WERI-Rb-1 (cell line): ENCODE results near the gene TM9SF4.

ENCODE experiments used
- DNase-seq: peaks from one replicate; pipeline ENCODE4 v3.0.0-alpha.2; 2020
- H3K27ac ChIP-seq: fragments of 250-450 bp; sonication (Bioruptor Pico); 2 replicates; pipeline ENCODE4 v1.5.1; 2020; ENCODE audit warnings: mild to moderate bottlenecking, moderate library complexity
- H3K27me3 ChIP-seq: fragments of 250-450 bp; sonication (Bioruptor Pico); 2 replicates; pipeline ENCODE4 v1.5.1; 2021; ENCODE audit warnings: mild to moderate bottlenecking, low read depth, moderate library complexity; ENCODE audit not compliant: insufficient read depth, severe bottlenecking
- H3K36me3 ChIP-seq: fragments of 250-450 bp; sonication (Bioruptor Pico); 2 replicates; pipeline ENCODE4 v1.5.1; 2020; ENCODE audit warnings: mild to moderate bottlenecking, moderate library complexity
- H3K4me3 ChIP-seq: 2 replicates; pipeline ENCODE4 v1.5.1; 2011; ENCODE audit warnings: low read depth, mild to moderate bottlenecking, control low read depth, low read length
- H3K9me3 ChIP-seq: fragments of 250-450 bp; sonication (Bioruptor Pico); 2 replicates; pipeline ENCODE4 v1.5.1; 2021; ENCODE audit warnings: mild to moderate bottlenecking, moderate library complexity; ENCODE audit not compliant: severe bottlenecking
- TF ChIP-seq, protein P1 (sequence below): IDR thresholded peaks from 2 replicates; pipeline ENCODE4 v1.5.1; 2011; ENCODE audit warnings: low read depth, mild to moderate bottlenecking, control low read depth, inconsistent platforms, low read length

The TM9SF4 gene

DNA sequence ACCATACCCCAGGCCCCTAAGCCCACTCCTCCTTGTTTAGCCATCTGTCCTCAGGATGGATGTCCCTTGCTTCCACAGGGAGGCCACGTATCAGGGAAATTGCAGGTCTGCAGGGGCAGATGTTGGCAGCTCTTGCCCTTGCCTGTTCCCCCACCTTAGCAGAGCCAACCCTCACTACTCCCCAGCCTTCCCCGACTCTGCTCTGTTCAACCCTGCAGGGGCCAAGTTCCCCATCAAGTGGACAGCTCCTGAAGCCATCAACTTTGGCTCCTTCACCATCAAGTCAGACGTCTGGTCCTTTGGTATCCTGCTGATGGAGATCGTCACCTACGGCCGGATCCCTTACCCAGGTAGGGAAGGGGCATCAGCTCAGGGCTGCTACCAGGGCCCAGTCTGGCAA is 10.7 kb upstream of the TM9SF4 start:
- H3K9me3 ChIP-seq = no peaks in the 10 kb centered on the region
- no peaks in the 10 kb centered on the region for H3K27me3 ChIP-seq
- H3K36me3 ChIP-seq = no peaks in the 10 kb centered on the region
- no peak overlapping the region for H3K4me3 ChIP-seq
- TF ChIP-seq, protein P1, sequence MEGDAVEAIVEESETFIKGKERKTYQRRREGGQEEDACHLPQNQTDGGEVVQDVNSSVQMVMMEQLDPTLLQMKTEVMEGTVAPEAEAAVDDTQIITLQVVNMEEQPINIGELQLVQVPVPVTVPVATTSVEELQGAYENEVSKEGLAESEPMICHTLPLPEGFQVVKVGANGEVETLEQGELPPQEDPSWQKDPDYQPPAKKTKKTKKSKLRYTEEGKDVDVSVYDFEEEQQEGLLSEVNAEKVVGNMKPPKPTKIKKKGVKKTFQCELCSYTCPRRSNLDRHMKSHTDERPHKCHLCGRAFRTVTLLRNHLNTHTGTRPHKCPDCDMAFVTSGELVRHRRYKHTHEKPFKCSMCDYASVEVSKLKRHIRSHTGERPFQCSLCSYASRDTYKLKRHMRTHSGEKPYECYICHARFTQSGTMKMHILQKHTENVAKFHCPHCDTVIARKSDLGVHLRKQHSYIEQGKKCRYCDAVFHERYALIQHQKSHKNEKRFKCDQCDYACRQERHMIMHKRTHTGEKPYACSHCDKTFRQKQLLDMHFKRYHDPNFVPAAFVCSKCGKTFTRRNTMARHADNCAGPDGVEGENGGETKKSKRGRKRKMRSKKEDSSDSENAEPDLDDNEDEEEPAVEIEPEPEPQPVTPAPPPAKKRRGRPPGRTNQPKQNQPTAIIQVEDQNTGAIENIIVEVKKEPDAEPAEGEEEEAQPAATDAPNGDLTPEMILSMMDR = no peak
- DNase-seq = no peak
- no peak overlapping the region for H3K27ac ChIP-seq

DNA sequence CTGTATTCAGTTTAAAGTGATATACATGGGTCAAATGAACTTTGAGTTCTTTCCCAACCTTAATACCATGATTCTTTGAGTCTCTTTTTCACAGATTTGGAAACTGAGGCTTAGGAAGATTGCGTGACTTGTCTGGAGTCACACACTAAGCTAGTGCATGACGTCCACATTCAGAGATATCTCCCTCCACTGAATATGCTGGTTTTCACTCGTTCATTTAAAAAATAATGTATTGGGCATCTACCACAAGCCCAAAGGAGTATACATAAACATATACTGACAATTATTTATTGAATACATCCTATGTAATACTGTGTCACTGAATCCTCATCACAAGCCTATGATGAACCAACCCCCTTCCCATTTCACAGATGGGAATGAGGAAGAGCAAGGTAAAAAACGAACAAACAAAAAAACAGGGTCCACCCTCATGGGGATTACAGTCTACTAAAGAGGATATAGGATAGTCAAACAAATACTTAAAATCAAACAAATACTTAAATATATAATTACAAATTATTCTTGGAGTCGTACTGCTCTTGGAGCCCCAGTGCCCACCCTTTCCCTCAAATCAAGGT is 611 bp upstream of the TM9SF4 start:
- Histone ChIP-seq H3K36me3 (no peaks in the 10 kb centered on the region; the same call in 1 of the 2 replicates), H3K27ac (peak overlapping the region; percentile 99), H3K9me3 (no peaks in the 10 kb centered on the region), H3K27me3 (no peaks in the 10 kb centered on the region), H3K4me3 (no peak overlapping the region; the same call in 1 of the 2 replicates)
- no peak for DNase-seq
- TF ChIP-seq, protein P1 = no peak

DNA sequence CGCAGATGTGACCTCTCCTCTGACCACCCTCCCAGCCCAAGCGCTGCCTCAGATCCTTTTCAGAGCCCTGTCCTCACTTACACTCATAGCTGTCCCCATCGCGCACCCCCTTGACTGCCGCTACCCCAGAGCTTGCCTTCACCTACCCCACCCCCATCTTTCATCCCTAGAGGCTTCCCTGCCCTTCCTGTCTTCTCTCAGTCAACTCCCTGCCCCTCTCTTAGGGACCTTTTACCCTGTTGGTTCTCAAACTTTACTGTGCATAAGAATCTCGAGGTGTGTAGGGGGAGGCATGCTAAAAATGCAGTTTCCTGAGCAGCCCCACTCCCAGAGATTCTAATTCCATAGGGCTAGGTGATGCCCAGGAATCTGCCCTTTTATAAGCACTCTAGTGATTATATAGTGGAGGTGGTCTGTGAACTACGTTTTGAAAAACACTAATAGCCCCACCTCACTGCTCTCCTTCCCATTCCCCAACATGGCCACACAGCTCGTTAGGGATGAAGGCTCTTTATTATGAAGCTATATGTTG is 725 bp downstream of the TM9SF4 start:
- Histone ChIP-seq H3K27ac (peak overlapping the region; percentile 99), H3K9me3 (no peaks in the 10 kb centered on the region), H3K27me3 (no peaks in the 10 kb centered on the region), H3K36me3 (peaks cover 1% of the 10 kb centered on the region), H3K4me3 (peak overlapping the region; percentile 92)
- TF ChIP-seq, protein P1 = no peak
- DNase-seq = peak; percentile 24

DNA sequence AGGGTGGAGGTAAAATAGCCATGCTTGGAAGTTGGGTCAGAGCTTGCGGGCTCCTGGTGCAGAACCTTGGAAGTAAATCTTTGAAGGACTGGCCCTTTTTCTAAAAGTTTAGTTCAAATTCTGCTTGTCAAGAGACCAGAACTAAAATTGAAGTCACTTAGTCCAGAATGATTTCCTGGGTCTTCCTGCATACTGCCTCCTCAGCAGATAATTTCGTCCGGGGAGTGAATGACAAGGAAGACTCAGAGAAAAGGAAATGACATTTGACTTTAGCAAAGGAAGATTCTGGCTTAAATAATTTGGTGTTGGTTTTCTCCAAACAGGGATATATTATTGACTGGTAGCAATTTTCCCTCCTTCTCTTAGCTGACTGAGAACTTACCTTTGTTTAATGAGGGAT is 1.2 kb downstream of the TM9SF4 start:
- Histone ChIP-seq H3K9me3 (no peaks in the 10 kb centered on the region), H3K27me3 (no peaks in the 10 kb centered on the region), H3K4me3 (peak overlapping the region; percentile 92), H3K36me3 (peaks cover 3% of the 10 kb centered on the region), H3K27ac (no peak overlapping the region)
- TF ChIP-seq, protein P1 = no peak
- DNase-seq = no peak

DNA sequence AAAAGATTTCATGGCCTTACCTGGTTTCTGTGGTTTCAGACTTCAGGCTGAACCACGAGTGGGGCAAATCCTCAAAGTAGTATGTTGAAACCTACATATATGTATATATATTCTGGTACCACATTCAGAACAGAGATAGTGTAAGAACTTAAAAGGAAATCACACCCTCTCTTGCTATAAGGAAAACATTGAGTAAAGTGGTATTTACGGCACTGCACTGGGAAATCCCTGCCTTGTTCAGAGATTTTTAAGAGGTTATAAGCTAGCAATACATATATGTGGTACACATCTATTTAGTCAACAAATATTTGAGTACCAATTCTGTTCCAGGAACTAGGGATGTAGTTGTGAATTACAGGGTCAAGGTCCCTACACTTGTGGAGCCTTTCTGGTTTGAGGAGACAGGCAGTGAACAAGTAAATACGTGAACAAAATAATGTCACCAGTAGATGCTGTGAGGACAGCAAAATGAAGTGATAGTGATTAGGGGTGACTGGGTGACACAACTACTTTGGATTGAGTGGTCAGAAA is 1.7 kb downstream of the TM9SF4 start:
- Histone ChIP-seq H3K4me3 (no peak overlapping the region), H3K36me3 (peaks cover 7% of the 10 kb centered on the region), H3K27me3 (no peaks in the 10 kb centered on the region), H3K9me3 (no peaks in the 10 kb centered on the region), H3K27ac (no peak overlapping the region)
- TF ChIP-seq, protein P1 = no peak
- no peak for DNase-seq
